DOHH2 (cell line): ENCODE measurements around the gene KLHL18.
A peak's percentile ranks its signal among the peaks of the same experiment; 100 is the strongest.

ENCODE experiments used
- H3F3A ChIP-seq: fragments of 200-600 bp; sonication (generic), shearing (Covaris generic); 2 replicates; pipeline ENCODE4 v1.6.0; 2016; ENCODE audit warnings: antibody characterized with exemption, mild to moderate bottlenecking; ENCODE audit not compliant: control insufficient read depth, insufficient read depth
- H3K27ac ChIP-seq: fragments of 200-600 bp; sonication (generic); 2 replicates; pipeline ENCODE4 v1.5.1; 2014; ENCODE audit warnings: low read depth, mild to moderate bottlenecking, low read length, moderate library complexity
- H3K27me3 ChIP-seq: fragments of 200-600 bp; sonication (generic); 2 replicates; pipeline ENCODE4 v1.6.1; 2014; ENCODE audit warnings: mild to moderate bottlenecking, low read length, mixed read lengths; ENCODE audit not compliant: control insufficient read depth
- H3K36me3 ChIP-seq: fragments of 200-600 bp; sonication (generic); 2 replicates; pipeline ENCODE4 v1.6.1; 2014; ENCODE audit warnings: mild to moderate bottlenecking, low read length, moderate library complexity, mixed read lengths; ENCODE audit not compliant: control insufficient read depth
- H3K4me1 ChIP-seq: fragments of 200-600 bp; sonication (generic); 2 replicates; pipeline ENCODE4 v1.6.1; 2014; ENCODE audit warnings: mild to moderate bottlenecking, low read length, mixed read lengths; ENCODE audit not compliant: control insufficient read depth
- H3K4me2 ChIP-seq: fragments of 200-600 bp; sonication (generic); 2 replicates; pipeline ENCODE4 v1.6.0; 2014; ENCODE audit warnings: mild to moderate bottlenecking, low read length, moderate library complexity
- H3K4me3 ChIP-seq: fragments of 200-600 bp; sonication (generic); 2 replicates; pipeline ENCODE4 v1.5.1; 2014; ENCODE audit warnings: mild to moderate bottlenecking, low read length, mixed read lengths
- H3K79me2 ChIP-seq: fragments of 200-600 bp; sonication (generic); 2 replicates; pipeline ENCODE4 v1.6.1; 2014; ENCODE audit warnings: mild to moderate bottlenecking, low read length, mixed read lengths; ENCODE audit not compliant: control insufficient read depth
- H3K9me2 ChIP-seq: fragments of 200-600 bp; sonication (generic); replicated peaks from 2 replicates; pipeline ENCODE4 v1.6.1; 2014; ENCODE audit warnings: mild to moderate bottlenecking, low read length, mixed read lengths; ENCODE audit not compliant: control insufficient read depth
- H3K9me3 ChIP-seq: fragments of 200-600 bp; sonication (generic); 2 replicates; pipeline ENCODE4 v1.6.1; 2014; ENCODE audit warnings: antibody characterized with exemption, low read length, mixed read lengths; ENCODE audit not compliant: control insufficient read depth, insufficient read depth
- H4K20me1 ChIP-seq: fragments of 200-600 bp; sonication (generic); 2 replicates; pipeline ENCODE4 v1.6.0; 2014; ENCODE audit warnings: low read depth, mild to moderate bottlenecking, antibody characterized with exemption, low read length, moderate library complexity; ENCODE audit not compliant: control insufficient read depth, insufficient read depth
- CTCF ChIP-seq: fragments of 200-600 bp; sonication (generic); IDR thresholded peaks from one replicate; pipeline ENCODE4 v1.5.1; 2014; ENCODE audit warnings: antibody characterized with exemption, mild to moderate bottlenecking, low read depth, low read length; ENCODE audit not compliant: poor library complexity, severe bottlenecking
- EZH2phosphoT487 ChIP-seq: fragments of 200-600 bp; sonication (generic); IDR thresholded peaks from 2 replicates; pipeline ENCODE4 v1.6.1; 2017; ENCODE audit warnings: borderline replicate concordance, mild to moderate bottlenecking, antibody characterized with exemption, low read length, moderate library complexity, mixed read lengths

KLHL18 gene

GRCh38 chr3:47379411-47379899 lies 96.7 kb downstream of the KLHL18 start:
- peaks cover 40% of the 10 kb centered on the region for H3K4me1 ChIP-seq
- H3K4me3 ChIP-seq: peak overlapping the region; percentile 87
- no peaks in the 10 kb centered on the region for H3K9me3 ChIP-seq
- H3K79me2 ChIP-seq: peaks cover 55% of the 10 kb centered on the region
- H3K4me2 ChIP-seq: peak overlapping the region; percentile 67
- no peaks in the 10 kb centered on the region for H3K36me3 ChIP-seq
- 0 out of 2 replicates have a peak overlapping the region, but pooled peaks have one; percentile 65 for H3K27ac ChIP-seq
- H4K20me1 ChIP-seq: 0 out of 2 replicates have a peak, but pooled peaks cover 4% of the 10 kb centered on the region
- H3F3A ChIP-seq: no peaks in the 10 kb centered on the region
- H3K27me3 ChIP-seq: no peaks in the 10 kb centered on the region
- H3K9me2 ChIP-seq: no peaks in the 10 kb centered on the region
- TF ChIP-seq EZH2phosphoT487 (no peak), CTCF (no peak)

GRCh38 chr3:47380026-47380600 lies 97.4 kb downstream of the KLHL18 start:
- Histone ChIP-seq H3K27ac (peak overlapping the region; percentile 65), H3K36me3 (no peaks in the 10 kb centered on the region), H3K79me2 (peaks cover 61% of the 10 kb centered on the region), H4K20me1 (0 out of 2 replicates have a peak, but pooled peaks cover 4% of the 10 kb centered on the region), H3K9me3 (no peaks in the 10 kb centered on the region), H3K4me1 (peaks cover 40% of the 10 kb centered on the region), H3K4me2 (peak overlapping the region; percentile 67), H3K4me3 (peak overlapping the region; percentile 87), H3F3A (no peaks in the 10 kb centered on the region), H3K9me2 (no peaks in the 10 kb centered on the region), H3K27me3 (no peaks in the 10 kb centered on the region)
- TF ChIP-seq CTCF (no peak), EZH2phosphoT487 (no peak)

- Histone ChIP-seq H3K4me1 (peaks cover 40% of the 10 kb centered on the region), H3K9me3 (no peaks in the 10 kb centered on the region), H3F3A (no peaks in the 10 kb centered on the region), H3K4me3 (peak within 1 kb of the TSS; percentile 87), H3K27ac (peak within 1 kb of the TSS; percentile 65), H3K36me3 (no peaks in the 10 kb centered on the region), H3K79me2 (peaks cover 67% of the 10 kb centered on the region), H4K20me1 (0 out of 2 replicates have a peak, but pooled peaks cover 4% of the 10 kb centered on the region), H3K4me2 (peak within 1 kb of the TSS; percentile 67), H3K27me3 (no peaks in the 10 kb centered on the region), H3K9me2 (no peaks in the 10 kb centered on the region)
- no peak for TF ChIP-seq EZH2phosphoT487
- no peak for TF ChIP-seq CTCF
Observed at GRCh38 chr3:47380601-47381316, 98.0 kb downstream of the KLHL18 start, which contains the start of gene PTPN23. Gene PTPN23 (plus strand): TSS chr3:47381021. CDS start chr3:47381097, 76 bp downstream.
